Effector CD4-positive, alpha-beta T cell (primary cell): Measurements from ENCODE around the gene PLA1A.

Source experiments
- DNase-seq: peaks from one replicate; pipeline ENCODE4 v3.0.0-alpha.2; 2020

Gene PLA1A

GRCh38 chr3:119613201-119613600 is 15.5 kb downstream of the PLA1A start:
- no peak for DNase-seq

- no peak for DNase-seq
Observed at GRCh38 chr3:119613872-119614271, 16.2 kb downstream of the PLA1A start.

GRCh38 chr3:119616056-119616455 is 18.4 kb downstream of the PLA1A start:
- DNase-seq, result no peak

GRCh38 chr3:119619094-119619493 is 21.4 kb downstream of the PLA1A start:
- DNase-seq, result no peak

GRCh38 chr3:119620899-119621298 is 23.2 kb downstream of the PLA1A start:
- DNase-seq, result no peak

- no peak for DNase-seq
Observed at GRCh38 chr3:119624002-119624720, 26.5 kb downstream of the PLA1A start.

GRCh38 chr3:119625451-119626153 is 27.9 kb downstream of the PLA1A start:
- DNase-seq, result no peak

- no peak for DNase-seq
Observed at GRCh38 chr3:119626196-119626595, 28.5 kb downstream of the PLA1A start.

GRCh38 chr3:119627461-119627860 is 29.8 kb downstream of the PLA1A start:
- DNase-seq, result no peak

- no peak for DNase-seq
Observed at GRCh38 chr3:119628390-119628789, 30.7 kb downstream of the PLA1A start.

GRCh38 chr3:119628816-119629445 is 31.2 kb downstream of the PLA1A start:
- DNase-seq, result no peak

GRCh38 chr3:119630128-119630879 is 32.6 kb downstream of the PLA1A start:
- DNase-seq, result no peak

- DNase-seq, result no peak
Observed at GRCh38 chr3:119630880-119631329, 33.2 kb downstream of the PLA1A start.

- DNase-seq, result no peak
Observed at GRCh38 chr3:119631516-119631915, 33.8 kb downstream of the PLA1A start.

- DNase-seq, result no peak
Observed at GRCh38 chr3:119632216-119632615, 34.5 kb downstream of the PLA1A start.

GRCh38 chr3:119632829-119633228 is 35.1 kb downstream of the PLA1A start:
- no peak for DNase-seq

GRCh38 chr3:119635719-119636118 is 38.0 kb downstream of the PLA1A start:
- DNase-seq, result no peak

- DNase-seq, result no peak
Observed at GRCh38 chr3:119636249-119636648, 38.6 kb downstream of the PLA1A start.

GRCh38 chr3:119636891-119637611 is 39.4 kb downstream of the PLA1A start:
- no peak for DNase-seq

GRCh38 chr3:119637679-119638477 is 40.2 kb downstream of the PLA1A start:
- no peak for DNase-seq

- DNase-seq, result no peak
Observed at GRCh38 chr3:119639494-119640350, 42.0 kb downstream of the PLA1A start.
